Mucosa of descending colon (tissue), 3 donors: ENCODE measurements around the gene ALPG. TPM values are rescaled to one million over a fixed set of nuclear protein-coding genes. Genes with fewer than 3 reads are reported as not detected.
"Not testable (repeated sequence)": the region's sequence is repeated elsewhere in the genome, so short reads cannot be mapped to it uniquely, and the experiment has no call there.

Experiments used
- ATAC-seq: fragments of 200-7000 bp; cut with Tn5 transposase; one replicate; pipeline ENCODE4 v1.9.1; 2020; ENCODE audit warnings: mild to moderate bottlenecking, moderate library complexity
- DNase-seq, 3 donors: peaks; one replicate each; pipeline ENCODE4 v3.0.0-alpha.2; 2020
- H3K36me3 ChIP-seq: fragments of 200-600 bp; one replicate; pipeline ENCODE4 v1.8.0; 2021; ENCODE audit warnings: low read depth, mild to moderate bottlenecking
- H3K4me1 ChIP-seq: fragments of 200-600 bp; one replicate; pipeline ENCODE4 v1.8.0; 2021; ENCODE audit warnings: low read depth, mild to moderate bottlenecking
- H3K4me3 ChIP-seq: fragments of 200-600 bp; one replicate; pipeline ENCODE4 v1.8.0; 2021; ENCODE audit warnings: mild to moderate bottlenecking
- H3K9me3 ChIP-seq: fragments of 200-600 bp; one replicate; pipeline ENCODE4 v1.8.0; 2021; ENCODE audit warnings: mild to moderate bottlenecking
- CTCF ChIP-seq: fragments of 200-600 bp; IDR thresholded peaks from one replicate; pipeline ENCODE4 v1.8.0; 2022; ENCODE audit warnings: antibody characterized with exemption, mild to moderate bottlenecking
- intact Hi-C, 2 donors: fragments of 100-400 bp; cut with DNase I in 1 of 2; cut with micrococcal nuclease in 1 of 2; formaldehyde crosslinking; loops; one replicate each; pipeline versions ENCODE4 v1.11.0 to v1.11.1; 2022; cut with DNase I, micrococcal nuclease
- total RNA-seq, 3 donors: library from RNA; stranded (reverse); fragmentation: NEBNext Ultra II Directional in 2 of 3; extraction: Animal tissue kit (Norgen Biotek cat#: 25700) in 2 of 3; gene quantifications; one replicate each; pipeline versions ENCODE4 v1.2.1 to v1.2.4, GENCODE V29; 2021 to 2023
- donor health status: DM: no; HTN: no; CAD: no; lungs with moderate emphysema.
- donor health status: DM: no; HTN: no; CAD: no.
- donor health status: DM: no; HTN: yes; CAD: no.

Gene ALPG
- total RNA-seq, 3 donors from 2014 or later = 0.54 to 8.1 (median 0.61) TPM

- Histone ChIP-seq H3K36me3 (no peaks in the 10 kb centered on the region), H3K4me3 (no peak overlapping the region), H3K4me1 (no peaks in the 10 kb centered on the region), H3K9me3 (no peaks in the 10 kb centered on the region)
- DNase-seq (no peak), ATAC-seq (no peak)
- no peak for TF ChIP-seq CTCF
- intact Hi-C loops = no loop called here
Observed at GRCh38 chr2:232382331-232383225, 24.1 kb upstream of the ALPG start.

- H3K4me1 ChIP-seq = no peaks in the 10 kb centered on the region
- H3K36me3 ChIP-seq = no peaks in the 10 kb centered on the region
- intact Hi-C loops = no loop called here
- ATAC-seq (no peak), DNase-seq (no peak)
- no peaks in the 10 kb centered on the region for H3K9me3 ChIP-seq
- no peak overlapping the region for H3K4me3 ChIP-seq
- TF ChIP-seq CTCF = no peak
Observed at GRCh38 chr2:232384466-232384865, 22.2 kb upstream of the ALPG start.

- H3K36me3 ChIP-seq, intact Hi-C loops, H3K4me1 ChIP-seq, H3K9me3 ChIP-seq, DNase-seq, H3K4me3 ChIP-seq, ATAC-seq: not testable (repeated sequence)
Observed at GRCh38 chr2:232385058-232385457, 21.6 kb upstream of the ALPG start.

- intact Hi-C loops = no loop called here
- TF ChIP-seq CTCF = no peak
- ATAC-seq (no peak), DNase-seq (no peak)
- no peaks in the 10 kb centered on the region for H3K9me3 ChIP-seq
- H3K4me3 ChIP-seq = no peak overlapping the region
- no peaks in the 10 kb centered on the region for H3K36me3 ChIP-seq
- no peaks in the 10 kb centered on the region for H3K4me1 ChIP-seq
Observed at GRCh38 chr2:232385660-232386489, 20.8 kb upstream of the ALPG start.

GRCh38 chr2:232386490-232386739, 20.2 kb upstream of the ALPG start:
- intact Hi-C loops = no loop called here
- Histone ChIP-seq H3K36me3 (no peaks in the 10 kb centered on the region), H3K4me1 (no peaks in the 10 kb centered on the region), H3K4me3 (no peak overlapping the region), H3K9me3 (no peaks in the 10 kb centered on the region)
- ATAC-seq (no peak), DNase-seq (no peak)
- no peak for TF ChIP-seq CTCF
